Skeletal muscle tissue (tissue), 4 donors: ENCODE measurements around the gene IGSF9B. TPM values are rescaled to one million over a fixed set of nuclear protein-coding genes. Genes with fewer than 3 reads are reported as not detected.

Experiments
- H3K27ac ChIP-seq: one replicate; pipeline ENCODE4 v1.7.0; 2013; ENCODE audit warnings: mild to moderate bottlenecking, low read depth, low read length, inconsistent platforms
- H3K27me3 ChIP-seq, 3 donors: one replicate each; pipeline ENCODE4 v1.7.0; 2013; ENCODE audit warnings: low read length in 3 of 3; ENCODE audit not compliant: control insufficient read depth in 3 of 3, insufficient read depth in 3 of 3
- H3K36me3 ChIP-seq, 3 donors: one replicate each; pipeline ENCODE4 v1.7.0; 2013; ENCODE audit warnings: low read length in 3 of 3; ENCODE audit not compliant: control insufficient read depth in 3 of 3, insufficient read depth in 3 of 3
- H3K4me1 ChIP-seq, 3 donors: one replicate each; pipeline ENCODE4 v1.7.0; 2013; ENCODE audit warnings: low read length in 3 of 3, mild to moderate bottlenecking in 3 of 3; ENCODE audit not compliant: control insufficient read depth in 3 of 3, insufficient read depth in 3 of 3
- H3K4me3 ChIP-seq, 3 donors: one replicate each; pipeline ENCODE4 v1.7.0; 2013; ENCODE audit warnings: low read length in 3 of 3
- H3K9ac ChIP-seq, 3 donors: one replicate each; pipeline ENCODE4 v1.7.0; 2013; ENCODE audit warnings: low read length in 3 of 3, mild to moderate bottlenecking in 3 of 3, moderate library complexity in 2 of 3, low read depth in 1 of 3
- H3K9me3 ChIP-seq, 3 donors: one replicate each; pipeline ENCODE4 v1.7.0; 2013; ENCODE audit warnings: low read length in 3 of 3; ENCODE audit not compliant: control insufficient read depth in 3 of 3
- total RNA-seq: library from RNA; depleted of rRNA; stranded (reverse); fragments of >200 nt; gene quantifications from one replicate; pipeline ENCODE4 v1.2.3, GENCODE V29; 2014
- donor health status: Osteomylitis.

Gene IGSF9B
- total RNA-seq, 1 donor from 2014 or later, result 4.7 TPM

DNA sequence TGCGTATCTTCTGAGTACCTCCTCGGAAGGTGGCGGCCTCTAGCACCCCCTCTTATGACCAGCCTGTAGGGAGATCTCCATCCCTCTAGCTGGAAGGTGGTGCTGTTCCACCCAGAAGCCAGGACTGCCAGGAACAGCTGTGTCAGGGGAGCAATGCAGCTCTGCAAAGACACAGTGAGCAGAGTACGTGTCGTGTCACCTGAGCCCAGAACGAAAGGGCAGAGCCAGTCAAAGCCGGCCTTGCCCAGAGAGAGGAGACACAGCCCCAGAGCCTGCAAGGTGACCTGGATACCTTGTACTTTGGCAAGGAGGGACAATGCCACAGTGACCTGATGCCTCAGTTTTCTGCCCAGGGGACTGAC, 18.7 kb upstream of the IGSF9B start:
- Histone ChIP-seq H3K4me3 (no peak overlapping the region), H3K4me1 (peaks cover 0 to 4% (median 0%) of the 10 kb centered on the region in 3 donors), H3K9me3 (no peaks in the 10 kb centered on the region), H3K9ac (no peak overlapping the region), H3K36me3 (no peaks in the 10 kb centered on the region), H3K27ac (no peak overlapping the region), H3K27me3 (peaks cover 0 to 33% (median 10%) of the 10 kb centered on the region in 3 donors)

DNA sequence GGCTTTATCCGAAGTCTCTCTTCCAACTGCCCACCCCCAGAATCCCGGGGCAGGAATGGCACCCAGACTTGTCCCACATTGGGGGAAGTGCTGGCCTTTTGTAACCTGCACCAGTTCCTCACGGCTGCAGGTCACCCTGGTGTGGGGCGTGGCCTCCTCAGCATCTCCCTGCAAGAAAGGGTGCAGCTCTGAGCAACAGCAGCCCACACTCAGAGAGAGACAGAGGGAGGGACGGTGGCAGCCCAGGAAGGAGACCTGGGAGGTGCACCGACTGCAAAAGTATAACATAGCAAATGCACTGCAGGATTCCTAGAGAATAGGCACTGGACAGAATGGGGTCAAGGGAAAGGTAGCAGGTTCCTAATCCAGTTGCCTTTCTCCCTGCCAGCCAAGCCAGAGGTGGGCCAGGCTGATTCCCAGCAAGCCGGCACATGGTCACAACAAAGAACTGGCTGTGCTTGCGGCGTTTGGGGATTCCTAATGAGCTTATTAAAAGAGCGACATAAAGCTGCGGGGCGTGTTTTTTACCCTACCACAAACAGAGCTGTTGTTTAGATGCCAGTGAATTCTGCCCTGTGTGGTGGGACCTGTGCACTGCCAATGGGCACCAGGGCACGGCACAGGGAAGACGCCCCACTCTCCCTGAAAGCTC, 18.2 kb upstream of the IGSF9B start:
- Histone ChIP-seq H3K4me1 (peaks cover 0 to 4% (median 0%) of the 10 kb centered on the region in 3 donors), H3K4me3 (no peak overlapping the region), H3K27me3 (peaks cover 0 to 34% (median 12%) of the 10 kb centered on the region in 3 donors), H3K9ac (no peak overlapping the region), H3K9me3 (no peaks in the 10 kb centered on the region), H3K27ac (no peak overlapping the region), H3K36me3 (no peaks in the 10 kb centered on the region)

DNA sequence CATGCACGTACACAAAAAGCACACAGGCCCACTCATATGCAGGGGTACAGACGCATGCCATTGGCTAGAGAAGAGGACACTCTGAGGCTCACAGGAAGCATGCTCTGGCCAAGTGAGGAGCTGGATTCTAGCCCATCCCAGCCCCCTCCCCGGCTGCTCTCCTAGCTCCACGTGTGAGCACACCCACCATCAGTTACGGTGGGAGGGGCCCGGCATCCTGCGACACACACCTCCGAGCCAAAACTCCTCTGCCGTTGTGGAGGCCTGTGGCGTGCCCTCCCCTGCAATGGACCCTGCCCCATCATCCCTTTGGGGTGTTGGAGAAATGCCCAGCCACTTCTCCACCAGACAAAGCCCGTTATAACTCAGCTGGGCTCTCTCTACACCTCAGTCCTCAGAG, 15.1 kb upstream of the IGSF9B start:
- H3K27me3 ChIP-seq, result peaks cover 16 to 51% (median 21%) of the 10 kb centered on the region in 3 donors

DNA sequence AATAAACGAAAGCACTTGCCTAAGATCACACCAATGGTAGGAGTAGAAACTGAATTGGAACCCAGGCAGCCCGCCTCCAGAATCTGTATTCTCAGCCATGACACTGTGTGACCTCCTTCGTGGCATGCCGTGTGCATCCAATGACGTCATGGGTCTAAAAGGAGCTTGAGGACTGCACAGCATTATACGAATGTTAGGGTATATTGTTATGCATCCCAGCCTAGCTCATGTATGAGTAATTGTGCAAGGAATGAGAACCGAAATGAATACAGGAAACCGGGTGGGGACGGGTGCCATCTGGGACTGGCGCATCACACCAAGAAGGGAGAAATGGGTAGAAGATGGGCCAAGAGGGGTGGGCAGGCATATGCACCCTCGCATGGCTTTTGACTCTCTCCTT, 12.3 kb upstream of the IGSF9B start:
- no peak overlapping the region for H3K27ac ChIP-seq
- peaks cover 16 to 43% (median 19%) of the 10 kb centered on the region in 3 donors for H3K27me3 ChIP-seq
- H3K9ac ChIP-seq, result no peak overlapping the region
- H3K4me1 ChIP-seq, result peaks cover 4 to 26% (median 15%) of the 10 kb centered on the region in 3 donors
- no peaks in the 10 kb centered on the region for H3K9me3 ChIP-seq
- H3K36me3 ChIP-seq, result no peaks in the 10 kb centered on the region
- H3K4me3 ChIP-seq, result no peak overlapping the region

More for the DNA sequence above, 15.1 kb upstream of the IGSF9B start:
- Histone ChIP-seq H3K4me3 (no peak overlapping the region), H3K4me1 (peaks cover 4 to 17% (median 14%) of the 10 kb centered on the region in 3 donors), H3K36me3 (no peaks in the 10 kb centered on the region), H3K27ac (no peak overlapping the region), H3K9ac (no peak overlapping the region), H3K9me3 (no peaks in the 10 kb centered on the region)

GRCh38 chr11:133968300-133968699, 11.5 kb upstream of the IGSF9B start:
- no peaks in the 10 kb centered on the region for H3K36me3 ChIP-seq
- peaks cover 4 to 26% (median 15%) of the 10 kb centered on the region in 3 donors for H3K4me1 ChIP-seq
- H3K4me3 ChIP-seq, result no peak overlapping the region

DNA sequence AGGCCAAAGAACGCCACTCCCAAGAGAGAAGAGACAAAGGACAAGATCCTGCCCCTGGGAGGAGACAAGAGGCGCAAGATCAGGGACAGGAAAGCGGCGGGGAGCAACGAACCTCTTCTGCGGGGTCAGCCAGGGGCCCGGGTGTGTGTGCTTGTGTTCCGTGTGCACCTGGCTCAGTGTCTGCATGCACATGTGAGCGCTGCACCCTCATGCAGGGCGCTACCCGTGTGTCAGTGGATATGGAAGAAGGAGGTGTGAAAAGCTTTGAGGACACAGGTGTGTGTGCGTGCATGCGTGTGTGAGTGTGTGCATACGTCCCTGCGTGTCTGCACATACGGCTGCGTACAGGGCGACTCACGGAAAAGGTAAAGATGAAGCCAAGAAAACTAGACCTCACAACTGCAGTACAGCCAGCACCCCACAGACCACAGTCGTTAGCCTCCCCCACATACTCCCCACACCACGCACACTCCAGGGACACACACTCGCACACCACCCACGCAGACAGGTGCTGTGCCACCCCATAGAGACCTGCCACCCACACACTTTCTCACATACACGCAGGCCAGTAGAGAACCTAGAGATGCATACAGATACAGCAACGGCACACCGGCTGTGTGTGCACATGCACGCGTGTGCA, 11.0 kb upstream of the IGSF9B start:
- Histone ChIP-seq H3K4me1 (peaks cover 4 to 26% (median 15%) of the 10 kb centered on the region in 3 donors), H3K9me3 (no peaks in the 10 kb centered on the region), H3K9ac (peak overlapping the region in 1 of 3 donors; percentile 66), H3K4me3 (peak overlapping the region; percentile 50 to 70 (median 54)), H3K27ac (no peak overlapping the region), H3K27me3 (peaks cover 16 to 32% (median 18%) of the 10 kb centered on the region in 3 donors), H3K36me3 (no peaks in the 10 kb centered on the region)

More at GRCh38 chr11:133968300-133968699, 11.5 kb upstream of the IGSF9B start:
- H3K9me3 ChIP-seq, result no peaks in the 10 kb centered on the region
- H3K27me3 ChIP-seq, result peaks cover 16 to 35% (median 18%) of the 10 kb centered on the region in 3 donors
- H3K27ac ChIP-seq, result no peak overlapping the region
- H3K9ac ChIP-seq, result no peak overlapping the region

DNA sequence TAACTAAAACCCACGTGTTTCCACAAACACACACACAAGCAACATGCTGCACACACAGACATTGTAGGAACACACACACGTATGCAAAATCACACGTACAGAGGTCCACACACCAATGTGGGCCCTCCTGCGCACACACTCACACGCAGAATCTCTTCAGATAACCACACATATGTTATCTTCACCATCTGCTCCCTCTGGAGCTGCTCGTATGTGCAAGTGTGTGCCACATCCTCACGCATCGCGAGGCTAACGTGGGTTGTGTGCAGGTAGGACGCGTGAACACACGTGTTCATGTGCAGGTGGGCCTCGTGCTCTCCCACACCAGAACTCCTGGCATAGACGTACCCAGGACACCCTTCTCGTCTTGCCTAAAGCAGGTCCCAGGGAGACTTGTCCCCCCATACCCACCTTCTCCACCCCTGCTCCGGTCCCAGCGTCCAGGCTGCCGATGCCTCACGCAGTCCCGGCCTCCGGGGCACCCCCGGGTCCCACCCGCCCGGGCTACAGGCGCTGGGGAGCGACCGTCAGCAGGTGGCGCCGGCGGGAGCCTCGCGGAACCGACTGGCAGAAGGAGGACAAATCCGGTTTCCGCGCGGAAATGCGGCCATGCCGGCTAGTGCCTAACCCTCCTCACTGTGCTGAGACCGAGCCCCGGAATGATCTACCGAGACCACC, 10.3 kb upstream of the IGSF9B start:
- Histone ChIP-seq H3K27me3 (peaks cover 16 to 32% (median 18%) of the 10 kb centered on the region in 3 donors), H3K9ac (peak overlapping the region in 1 of 3 donors; percentile 66), H3K36me3 (no peaks in the 10 kb centered on the region), H3K27ac (no peak overlapping the region), H3K9me3 (no peaks in the 10 kb centered on the region), H3K4me3 (peak overlapping the region; percentile 50 to 70 (median 54)), H3K4me1 (peaks cover 4 to 26% (median 15%) of the 10 kb centered on the region in 3 donors)

GRCh38 chr11:133966172-133966651, 9.4 kb upstream of the IGSF9B start:
- Histone ChIP-seq H3K4me3 (no peak overlapping the region), H3K9me3 (no peaks in the 10 kb centered on the region), H3K4me1 (peaks cover 4 to 26% (median 15%) of the 10 kb centered on the region in 3 donors), H3K36me3 (no peaks in the 10 kb centered on the region), H3K27me3 (peaks cover 16 to 29% (median 18%) of the 10 kb centered on the region in 3 donors), H3K27ac (no peak overlapping the region), H3K9ac (no peak overlapping the region)

GRCh38 chr11:133965031-133965601, 8.3 kb upstream of the IGSF9B start:
- Histone ChIP-seq H3K36me3 (no peaks in the 10 kb centered on the region), H3K9ac (no peak overlapping the region), H3K27ac (no peak overlapping the region), H3K4me1 (peaks cover 4 to 26% (median 15%) of the 10 kb centered on the region in 3 donors), H3K4me3 (no peak overlapping the region), H3K9me3 (no peaks in the 10 kb centered on the region), H3K27me3 (peaks cover 16 to 22% (median 16%) of the 10 kb centered on the region in 3 donors)
